Measurements from ENCODE around the gene TMPRSS5. TPM values are rescaled to one million over a fixed set of nuclear protein-coding genes. Genes with fewer than 3 reads are reported as not detected.
"Not testable (repeated sequence)": the region's sequence is repeated elsewhere in the genome, so short reads cannot be mapped to it uniquely, and the experiment has no call there.

The TMPRSS5 gene
- total and polyA plus RNA-seq, 2 donors from 2014 or later, result 0.60 to 0.65 TPM

GRCh38 chr11:113721462-113722066 lies 15.5 kb upstream of the TMPRSS5 start:
- Histone ChIP-seq H3K27ac (ENCODE audit: low read depth in 2 of 2, low read length in 2 of 2) (no peak overlapping the region), H3K27me3 (ENCODE audit: control insufficient read depth, insufficient read depth, low read length) (no peaks in the 10 kb centered on the region), H3K9me3 (ENCODE audit: control insufficient read depth in 2 of 3, insufficient read depth in 1 of 3, low read length in 3 of 3) (no peaks in the 10 kb centered on the region), H3K9ac (ENCODE audit: low read length in 3 of 3) (no peak overlapping the region), H3K4me1 (ENCODE audit: control insufficient read depth in 2 of 3, insufficient read depth in 2 of 3, low read depth in 1 of 3, low read length in 3 of 3) (no peaks in the 10 kb centered on the region), H3K36me3 (ENCODE audit: control insufficient read depth in 2 of 3, insufficient read depth in 3 of 3, low read length in 3 of 3) (no peaks in the 10 kb centered on the region), H3K4me3 (ENCODE audit: low read length in 3 of 3) (no peak overlapping the region)
- DNase-seq, result no peak
- intact Hi-C loops (cut with DNase I), result loop anchor here (10.0 kb wide), 1 partner anchor 417 kb away; no protein-coding TSS in a partner anchor
- TF ChIP-seq CTCF (IDR thresholded peaks at IDR 0.05; ENCODE audit: borderline replicate concordance, extremely low read depth, insufficient read depth), result no peak
- no peak for FAIRE-seq

GRCh38 chr11:113720478-113720877 lies 14.4 kb upstream of the TMPRSS5 start:
- not testable (repeated sequence) for H3K4me3 ChIP-seq (ENCODE audit: low read length in 3 of 3); H3K27ac ChIP-seq (ENCODE audit: low read depth in 2 of 2, low read length in 2 of 2); H3K27me3 ChIP-seq (ENCODE audit: control insufficient read depth, insufficient read depth, low read length); FAIRE-seq; H3K9ac ChIP-seq (ENCODE audit: low read length in 3 of 3); H3K4me1 ChIP-seq (ENCODE audit: control insufficient read depth in 2 of 3, insufficient read depth in 2 of 3, low read depth in 1 of 3, low read length in 3 of 3); H3K9me3 ChIP-seq (ENCODE audit: control insufficient read depth in 2 of 3, insufficient read depth in 1 of 3, low read length in 3 of 3); DNase-seq; H3K36me3 ChIP-seq (ENCODE audit: control insufficient read depth in 2 of 3, insufficient read depth in 3 of 3, low read length in 3 of 3)
- intact Hi-C loops (cut with DNase I), result loop anchor here (10.0 kb wide), 1 partner anchor 416 kb away; no protein-coding TSS in a partner anchor

- Histone ChIP-seq H3K4me1 (ENCODE audit: control insufficient read depth in 2 of 3, insufficient read depth in 2 of 3, low read depth in 1 of 3, low read length in 3 of 3) (no peaks in the 10 kb centered on the region), H3K36me3 (ENCODE audit: control insufficient read depth in 2 of 3, insufficient read depth in 3 of 3, low read length in 3 of 3) (no peaks in the 10 kb centered on the region), H3K4me3 (ENCODE audit: low read length in 3 of 3) (no peak overlapping the region), H3K27ac (ENCODE audit: low read depth in 2 of 2, low read length in 2 of 2) (no peak overlapping the region), H3K27me3 (ENCODE audit: control insufficient read depth, insufficient read depth, low read length) (no peaks in the 10 kb centered on the region), H3K9ac (ENCODE audit: low read length in 3 of 3) (no peak overlapping the region), H3K9me3 (ENCODE audit: control insufficient read depth in 2 of 3, insufficient read depth in 1 of 3, low read length in 3 of 3) (no peaks in the 10 kb centered on the region)
- FAIRE-seq, result no peak
- intact Hi-C loops (cut with DNase I), result no loop called here
- TF ChIP-seq CTCF (IDR thresholded peaks at IDR 0.05; ENCODE audit: borderline replicate concordance, extremely low read depth, insufficient read depth), result no peak
- DNase-seq, result no peak
These were observed 9.9 kb upstream of the TMPRSS5 start for GRCh38 chr11:113715882-113716625.

- Histone ChIP-seq H3K27me3 (ENCODE audit: control insufficient read depth, insufficient read depth, low read length) (no peaks in the 10 kb centered on the region), H3K4me1 (ENCODE audit: control insufficient read depth in 2 of 3, insufficient read depth in 2 of 3, low read depth in 1 of 3, low read length in 3 of 3) (no peaks in the 10 kb centered on the region), H3K27ac (ENCODE audit: low read depth in 2 of 2, low read length in 2 of 2) (no peak overlapping the region), H3K36me3 (ENCODE audit: control insufficient read depth in 2 of 3, insufficient read depth in 3 of 3, low read length in 3 of 3) (no peaks in the 10 kb centered on the region), H3K4me3 (ENCODE audit: low read length in 3 of 3) (no peak overlapping the region), H3K9me3 (ENCODE audit: control insufficient read depth in 2 of 3, insufficient read depth in 1 of 3, low read length in 3 of 3) (no peaks in the 10 kb centered on the region), H3K9ac (ENCODE audit: low read length in 3 of 3) (no peak overlapping the region)
- intact Hi-C loops (cut with DNase I), result no loop called here
- no peak for DNase-seq
- TF ChIP-seq CTCF (IDR thresholded peaks at IDR 0.05; ENCODE audit: borderline replicate concordance, extremely low read depth, insufficient read depth), result no peak
- FAIRE-seq, result no peak
These were observed 9.2 kb upstream of the TMPRSS5 start for GRCh38 chr11:113715273-113715672.
